HUDEP-2 (cell line): ENCODE data around the gene POM121.
"Not testable (repeated sequence)": the region's sequence is repeated elsewhere in the genome, so short reads cannot be mapped to it uniquely, and the experiment has no call there.

Experiments
- DNase-seq, 76 experiments: peaks; one replicate each; lab custom pipeline; 2025; ENCODE audit not compliant: unreplicated experiment in 76 of 76; lab: John Stamatoyannopoulos, UW

POM121 gene

GRCh38 chr7:72924733-72925545, at the start of gene POM121:
Gene POM121, plus strand, starts transcription at chr7:72925095. Its CDS starts 27 bp downstream, at chr7:72925122.
- DNase-seq = peak in 72 of 76 experiments; percentile 11 to 80 (median 58)

- peak in 75 of 76 experiments; percentile 7 to 92 (median 82) for DNase-seq
These were observed 45.7 kb upstream of the POM121 start for GRCh38 chr7:72879079-72879736.

GRCh38 chr7:72879737-72880215, 45.1 kb upstream of the POM121 start:
- peak in 61 of 76 experiments; percentile 3 to 64 (median 31) for DNase-seq

GRCh38 chr7:72891750-72892149, 33.1 kb upstream of the POM121 start:
- not testable (repeated sequence) for DNase-seq

GRCh38 chr7:72904740-72905139, 20.2 kb upstream of the POM121 start:
- peak in 17 of 76 experiments; percentile 2 to 34 (median 10) for DNase-seq

- DNase-seq = not testable (repeated sequence)
These were observed 16.5 kb upstream of the POM121 start for GRCh38 chr7:72908422-72908821.

- DNase-seq = not testable (repeated sequence)
These were observed 13.5 kb upstream of the POM121 start for GRCh38 chr7:72911395-72911794.

GRCh38 chr7:72913750-72914149, 11.1 kb upstream of the POM121 start:
- DNase-seq = not testable (repeated sequence)

GRCh38 chr7:72914756-72915525, 10.0 kb upstream of the POM121 start:
- DNase-seq = peak in 52 of 76 experiments; percentile 0 to 58 (median 22)

- no peak for DNase-seq
These were observed 5.6 kb upstream of the POM121 start for GRCh38 chr7:72919256-72919775.

GRCh38 chr7:72924386-72924732, 536 bp upstream of the POM121 start:
- DNase-seq = no peak

- no peak for DNase-seq
These were observed 738 bp downstream of the POM121 start for GRCh38 chr7:72925546-72926120.

- DNase-seq = not testable (repeated sequence)
These were observed 2.9 kb downstream of the POM121 start for GRCh38 chr7:72927791-72928190.

- not testable (repeated sequence) for DNase-seq
These were observed 3.3 kb downstream of the POM121 start for GRCh38 chr7:72928216-72928615.

- DNase-seq = not testable (repeated sequence)
These were observed 17.3 kb downstream of the POM121 start for GRCh38 chr7:72942022-72942705.

- not testable (repeated sequence) for DNase-seq
These were observed 18.1 kb downstream of the POM121 start for GRCh38 chr7:72942956-72943355.

- not testable (repeated sequence) for DNase-seq
These were observed 20.0 kb downstream of the POM121 start for GRCh38 chr7:72944937-72945336.

GRCh38 chr7:72945597-72945996, 20.7 kb downstream of the POM121 start:
- not testable (repeated sequence) for DNase-seq

- DNase-seq = peak in 1 of 76 experiments; percentile 2
These were observed 21.3 kb downstream of the POM121 start for GRCh38 chr7:72946130-72946745.
